Measurements from ENCODE around the gene FHL2.

DNA sequence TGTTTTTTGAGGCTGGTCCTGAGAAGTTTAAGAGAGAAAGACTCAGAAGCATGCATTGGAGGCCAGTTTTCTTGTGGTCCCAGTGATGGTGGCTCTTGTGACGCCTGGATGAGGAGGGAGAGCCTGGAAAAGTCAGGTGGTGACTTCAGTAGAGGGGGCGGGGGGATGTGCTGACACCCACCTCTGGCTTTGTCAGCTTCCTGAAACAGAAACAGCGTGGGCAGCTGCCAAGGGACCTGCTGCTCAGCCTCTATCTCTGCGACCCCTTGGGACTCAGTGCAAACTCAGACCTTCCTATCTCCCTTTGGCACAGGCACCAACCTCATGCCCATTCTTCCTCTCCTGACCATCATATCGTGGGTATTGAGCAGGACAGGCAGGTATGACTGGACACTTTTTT is 75.7 kb downstream of the FHL2 start:
- TF ChIP-seq SUZ12 (IDR thresholded peaks at IDR 0.05; ENCODE audit: extremely low read depth, insufficient read depth, insufficient read length) (no peak), ZNF274 (IDR thresholded peaks at IDR 0.05; ENCODE audit: low read depth, low read length) (no peak), YY1 (IDR thresholded peaks at IDR 0.05; ENCODE audit: insufficient read depth, insufficient read length) (no peak)

Data from NT2/D1 (cell line).